K562 (cell line): Measurements from ENCODE around the gene KIAA1210. TPM values are rescaled to one million over a fixed set of nuclear protein-coding genes. Genes with fewer than 3 reads are reported as not detected.

Experiments used
- ATAC-seq: fragments of 200-7000 bp; cut with Tn5 transposase; 3 replicates; pipeline ENCODE4 v1.9.1; 2020; ENCODE audit warnings: moderate library complexity
- BruUV-seq: library from RNA; stranded (reverse); fragments of 400-500 nt; replicated peaks from 2 replicates; lab custom pipeline; 2021; lab: Mats Ljungman, UMichigan
- CTCF ChIA-PET: fragments of 300-600 bp; formaldehyde crosslinking; extraction: SDS; loops from one replicate; lab custom pipeline; 2021; ENCODE audit warnings: low intra/inter-chr PET ratio; lab: Yijun Ruan, JAX
- POLR2A ChIA-PET: fragments of 300-600, 350-650 bp; sonication (Branson Sonifier 250); formaldehyde crosslinking; extraction: SDS; loops from one replicate; lab custom pipeline; 2021; ENCODE audit warnings: antibody characterized with exemption, inconsistent platforms; lab: Yijun Ruan, JAX
- DNase-seq, 4 experiments: peaks; one replicate each; pipeline versions ENCODE4 v3.0.0 to v3.0.0-alpha.2; 2011 to 2018; ENCODE audit warnings: low spot score in 3 of 4, mixed read lengths in 3 of 4; ENCODE audit errors: extremely low read depth in 1 of 4
- FAIRE-seq: peaks from 2 replicates; lab custom pipeline; 2011; peaks lifted over from hg19 to GRCh38; lab: Jason Lieb, UNC
- H2AFZ ChIP-seq: 2 replicates; pipeline ENCODE4 v1.6.0; 2011; ENCODE audit warnings: low read depth, low read length, control low read depth, inconsistent platforms
- H3K27ac ChIP-seq: fragments of 200-600 bp; 3 replicates; pipeline ENCODE4 v1.8.0; 2011; ENCODE audit warnings: low read depth, mild to moderate bottlenecking, control low read depth, inconsistent platforms, low read length, moderate library complexity, mixed read lengths; ENCODE audit errors: extremely low read depth
- H3K27me3 ChIP-seq, 2 experiments: fragments of 300-600 bp in 1 of 2; 2 replicates in 1 of 2; 3 replicates in 1 of 2; pipeline versions ENCODE4 v1.6.0 to v1.8.0; 2011; ENCODE audit warnings: inconsistent platforms in 2 of 2, low read length in 2 of 2, mild to moderate bottlenecking in 1 of 2, mixed read lengths in 1 of 2, moderate library complexity in 1 of 2; ENCODE audit not compliant: control insufficient read depth in 2 of 2, insufficient read depth in 2 of 2
- H3K36me3 ChIP-seq: fragments of 300-600 bp; 3 replicates; pipeline ENCODE4 v1.8.0; 2011; ENCODE audit warnings: mild to moderate bottlenecking, low read length, inconsistent platforms; ENCODE audit not compliant: control insufficient read depth, insufficient read depth
- H3K4me1 ChIP-seq, 2 experiments: fragments of 200-600 bp in 1 of 2; replicated peaks in 1 of 2; 2 replicates in 1 of 2; 3 replicates in 1 of 2; pipeline versions ENCODE4 v1.5.1 to v1.8.0; 2011; ENCODE audit warnings: inconsistent platforms in 2 of 2, low read length in 2 of 2, mild to moderate bottlenecking in 1 of 2, mixed read lengths in 1 of 2, moderate library complexity in 1 of 2; ENCODE audit not compliant: control insufficient read depth in 2 of 2, insufficient read depth in 2 of 2
- H3K4me2 ChIP-seq: 2 replicates; pipeline ENCODE4 v1.6.1; 2011; ENCODE audit warnings: low read length, control low read depth, inconsistent platforms, mixed read lengths; ENCODE audit not compliant: insufficient read depth
- H3K4me3 ChIP-seq: fragments of 200-600 bp; sonication (generic), shearing (Covaris generic); 2 replicates; pipeline ENCODE4 v1.5.1; 2016; ENCODE audit warnings: control low read depth, inconsistent platforms
- H3K79me2 ChIP-seq: fragments of 200-600 bp; 3 replicates; pipeline ENCODE4 v1.8.0; 2011; ENCODE audit warnings: low read length, inconsistent platforms; ENCODE audit not compliant: control insufficient read depth, insufficient read depth
- H3K9ac ChIP-seq, 2 experiments: 2 replicates each; pipeline versions ENCODE4 v1.6.0 to v1.6.1; 2011; ENCODE audit warnings: low read depth in 2 of 2, low read length in 2 of 2, control low read depth in 1 of 2, inconsistent platforms in 1 of 2, mild to moderate bottlenecking in 1 of 2, mixed read lengths in 1 of 2; ENCODE audit not compliant: insufficient read depth in 1 of 2
- H3K9me1 ChIP-seq: one replicate; pipeline ENCODE4 v1.6.0; 2011; ENCODE audit warnings: inconsistent platforms, mild to moderate bottlenecking, low read length, moderate library complexity; ENCODE audit not compliant: control insufficient read depth, insufficient read depth
- H3K9me3 ChIP-seq: replicated peaks from 2 replicates; pipeline ENCODE4 v1.5.1; 2011; ENCODE audit warnings: low read depth, low read length, inconsistent platforms; ENCODE audit not compliant: control insufficient read depth, insufficient read depth
- H4K20me1 ChIP-seq: replicated peaks from 2 replicates; pipeline ENCODE4 v1.6.1; 2011; ENCODE audit warnings: low read length, inconsistent platforms, mixed read lengths; ENCODE audit not compliant: control insufficient read depth, insufficient read depth
- ARID2 ChIP-seq: fragments of 450-650 bp; IDR thresholded peaks from 2 replicates; pipeline ENCODE4 v1.6.1; 2017; ENCODE audit warnings: antibody characterized with exemption, mild to moderate bottlenecking
- DACH1 ChIP-seq: fragments of 450-650 bp; IDR thresholded peaks from 2 replicates; pipeline ENCODE4 v1.6.1; 2018; ENCODE audit not compliant: partially characterized antibody
- GATA2 ChIP-seq: sonication (generic); formaldehyde crosslinking; IDR thresholded peaks from 2 replicates; pipeline ENCODE4 v1.4.0; 2020; ENCODE audit warnings: mild to moderate bottlenecking, missing genetic modification reagents
- MAX ChIP-seq: sonication (generic); formaldehyde crosslinking; IDR thresholded peaks from 2 replicates; pipeline ENCODE4 v1.9.0; 2022; ENCODE audit warnings: mild to moderate bottlenecking, missing genetic modification reagents
- SPI1 ChIP-seq: IDR thresholded peaks from 2 replicates; pipeline ENCODE4 v1.6.1; 2011; ENCODE audit warnings: low read depth, low read length, control low read depth, borderline replicate concordance
- ZNF780A ChIP-seq: fragments of 250-450 bp; sonication (Bioruptor Pico); IDR thresholded peaks from 2 replicates; pipeline ENCODE4 v1.5.0; 2021; ENCODE audit warnings: mild to moderate bottlenecking
- WGBS: fragments of 100-300 bp; shearing (Covaris generic); methylation state at CpG from one replicate; pipeline ENCODE4 v1.1.6; 2016; ENCODE audit warnings: low coverage, mixed read lengths; ENCODE audit not compliant: insufficient coverage; ENCODE audit errors: missing lambda C conversion rate; 5-methylcytosine and 5-hydroxymethylcytosine counted together
- in situ Hi-C: fragments of 300-500 bp; cut with MboI; formaldehyde crosslinking; loops from 4 replicates; pipeline ENCODE4 v1.15.0; 2018; ENCODE audit warnings: inconsistent platforms, mixed read lengths
- intact Hi-C: fragments of 100-400 bp; cut with micrococcal nuclease; formaldehyde crosslinking; loops from 2 replicates; pipeline ENCODE4 v1.14.2; 2022
- polyA plus RNA-seq, 8 experiments: library from polyadenylated mRNA; depleted of rRNA in 4 of 8; stranded (reverse) in 5 of 8; unstranded in 3 of 8; fragments of >200 nt; fragmentation: Nextera tagmentation in 2 of 8; fragmentation: Illumina TruSeq in 1 of 8; extraction: Ambion mirVana in 2 of 8; extraction: Trizol in 1 of 8; gene quantifications; 2 replicates each; pipeline versions ENCODE4 v1.2.1 to v1.2.3, GENCODE V29; 2011 to 2014; ENCODE audit warnings: inconsistent platforms in 1 of 8, missing spikeins in 1 of 8
- total RNA-seq, 7 experiments: library from RNA; depleted of rRNA in 6 of 7; stranded (reverse); fragments of >200 nt in 6 of 7; fragmentation: Illumina TruSeq in 2 of 7; extraction: Trizol in 2 of 7; gene quantifications; 2 replicates each; pipeline versions ENCODE4 v1.2.1 to v1.2.3, GENCODE V29; 2011 to 2021; ENCODE audit warnings: low replicate concordance in 1 of 7
- TF ChIP-seq, protein P1 (sequence below): sonication (generic); formaldehyde crosslinking; IDR thresholded peaks from 2 replicates; pipeline ENCODE4 v1.8.0; 2022; ENCODE audit warnings: mild to moderate bottlenecking, missing genetic modification reagents

Gene KIAA1210
- total and polyA plus RNA-seq, 9 of the 15 experiments (the other 6 are each of a cell fraction or from before 2014, with no cell fraction given) = not detected

DNA sequence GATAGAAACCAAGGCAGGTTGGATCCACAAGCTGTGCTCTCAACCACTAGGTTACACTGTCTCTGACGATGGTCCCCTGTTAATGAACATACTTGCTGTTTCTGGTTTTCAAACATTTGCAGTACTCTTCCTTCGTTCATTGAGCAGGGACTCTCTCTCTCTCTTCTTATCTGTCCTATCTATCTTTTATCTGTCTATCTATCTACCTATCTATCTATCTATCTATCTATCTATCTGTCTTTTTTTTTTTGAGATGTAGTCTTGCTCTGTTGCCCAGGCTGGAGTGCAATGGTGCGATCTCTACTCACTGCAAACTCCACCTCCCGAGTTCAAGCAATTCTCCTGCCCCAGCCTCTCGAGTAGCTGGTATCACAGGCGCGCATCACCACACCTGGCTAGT is 64.2 kb downstream of the KIAA1210 start:
- peaks cover 0 to 9% of the 10 kb centered on the region in 2 experiments; a peak in 3 of 5 replicates for H3K4me1 ChIP-seq
- WGBS = 50% methylated on average over 6 of the region's 7 CpGs
- H3K9me1 ChIP-seq = no peaks in the 10 kb centered on the region
- FAIRE-seq (no peak), DNase-seq (no peak), ATAC-seq (no peak)
- BruUV-seq = no TSS peak
- H3K4me3 ChIP-seq = no peak overlapping the region
- no peaks in the 10 kb centered on the region for H3K27me3 ChIP-seq
- TF ChIP-seq ZNF780A (no peak), ARID2 (no peak), MAX (no peak), GATA2 (0 out of 2 replicates have a peak, but pooled peaks have one; percentile 11), SPI1 (no peak), DACH1 (peak; percentile 92)
- TF ChIP-seq, protein P1, sequence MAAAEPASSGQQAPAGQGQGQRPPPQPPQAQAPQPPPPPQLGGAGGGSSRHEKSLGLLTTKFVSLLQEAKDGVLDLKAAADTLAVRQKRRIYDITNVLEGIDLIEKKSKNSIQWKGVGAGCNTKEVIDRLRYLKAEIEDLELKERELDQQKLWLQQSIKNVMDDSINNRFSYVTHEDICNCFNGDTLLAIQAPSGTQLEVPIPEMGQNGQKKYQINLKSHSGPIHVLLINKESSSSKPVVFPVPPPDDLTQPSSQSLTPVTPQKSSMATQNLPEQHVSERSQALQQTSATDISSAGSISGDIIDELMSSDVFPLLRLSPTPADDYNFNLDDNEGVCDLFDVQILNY (CRISPR knock-in tag) = no peak
- POLR2A ChIA-PET = no interaction called here
- H2AFZ ChIP-seq = no peak overlapping the region
- H3K4me2 ChIP-seq = no peak overlapping the region; the same call in 1 of the 2 replicates
- intact Hi-C loops (no loop called here), in situ Hi-C loops (no loop called here)
- no peaks in the 10 kb centered on the region for H3K36me3 ChIP-seq
- H3K27ac ChIP-seq = no peak overlapping the region
- H4K20me1 ChIP-seq = no peaks in the 10 kb centered on the region
- no peaks in the 10 kb centered on the region; the same call in 1 of the 2 replicates for H3K9me3 ChIP-seq
- no peak overlapping the region for H3K9ac ChIP-seq
- CTCF ChIA-PET = no interaction called here
- H3K79me2 ChIP-seq = no peaks in the 10 kb centered on the region
